ENCODE results near the gene DNHD1. TPM values are rescaled to one million over a fixed set of nuclear protein-coding genes. Genes with fewer than 3 reads are reported as not detected.

The DNHD1 gene
- total and polyA plus RNA-seq, 2 experiments from 2014 or later, result 3.6 to 9.6 TPM

DNA sequence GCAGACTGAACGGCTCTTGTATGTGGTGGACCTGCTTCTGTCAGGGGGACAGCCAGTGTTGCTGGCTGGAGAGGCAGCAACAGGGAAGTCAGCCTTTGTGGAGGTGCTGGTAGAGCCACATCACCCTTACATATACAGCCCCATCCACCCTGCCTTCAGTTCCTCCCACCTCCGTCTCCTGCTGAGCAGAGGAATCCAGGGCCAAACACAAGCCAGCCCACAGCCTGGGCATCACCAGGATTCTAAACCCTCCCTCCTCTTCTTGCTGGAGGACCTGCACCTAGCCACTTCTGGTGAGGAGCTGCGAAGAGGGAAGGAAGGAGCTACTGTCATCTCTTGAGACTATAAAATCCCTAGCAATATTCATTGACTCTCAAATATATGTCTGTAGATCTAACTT is 51.6 kb downstream of the DNHD1 start:
- Histone ChIP-seq H3F3A (replicated peaks; ENCODE audit: low read depth) (no peaks in the 10 kb centered on the region), H3K79me2 (replicated peaks; ENCODE audit: insufficient read depth) (no peaks in the 10 kb centered on the region), H3K27me3 (ENCODE audit: insufficient read depth) (no peaks in the 10 kb centered on the region), H2AFZ (no peak overlapping the region), H3K4me2 (no peak overlapping the region), H3K4me1 (ENCODE audit: insufficient read depth) (no peaks in the 10 kb centered on the region), H3K4me3 (no peak overlapping the region), H3K9me2 (ENCODE audit: insufficient read depth) (no peaks in the 10 kb centered on the region), H4K20me1 (replicated peaks; ENCODE audit: insufficient read depth) (no peaks in the 10 kb centered on the region), H3K36me3 (ENCODE audit: insufficient read depth) (no peaks in the 10 kb centered on the region), H3K27ac (ENCODE audit: low read depth) (no peak overlapping the region)
- Mint-ChIP-seq H3K36me3 (ENCODE audit: low read depth) (no peaks in the 10 kb centered on the region), H3K27me3 (ENCODE audit: insufficient read depth, low read depth, poor library complexity) (peaks cover 6% of the 10 kb centered on the region), H3K4me3 (no peak overlapping the region), H3K27ac (no peak overlapping the region), H3K9me3 (no peaks in the 10 kb centered on the region), H3K4me1 (no peaks in the 10 kb centered on the region; the same call in 2 of the 3 replicates)
- ATAC-seq (peak; percentile 50), DNase-seq (ENCODE audit: low spot score) (no peak)
- no peak for TF ChIP-seq NANOG (IDR thresholded peaks at IDR 0.05; ENCODE audit: borderline replicate concordance)
- no peak for TF ChIP-seq POLR2AphosphoS5 (IDR thresholded peaks at IDR 0.05; ENCODE audit: low read depth)
- no peak for TF ChIP-seq JUNB (IDR thresholded peaks at IDR 0.05; ENCODE audit: unreplicated experiment)
- TF ChIP-seq REST (IDR thresholded peaks at IDR 0.05; ENCODE audit: unreplicated experiment), result no peak
- TF ChIP-seq ZNF331 (CRISPR knock-in tag; IDR thresholded peaks at IDR 0.05; ENCODE audit: low read depth), result no peak
- no peak for TF ChIP-seq CTCF (conservative IDR thresholded peaks at IDR 0.05; ENCODE audit: low read depth in 2 of 2)

GRCh38 chr11:6553634-6554033 is 56.6 kb downstream of the DNHD1 start:
- Histone ChIP-seq H3K4me3 (no peak overlapping the region), H3K36me3 (ENCODE audit: insufficient read depth) (no peaks in the 10 kb centered on the region), H3K79me2 (replicated peaks; ENCODE audit: insufficient read depth) (no peaks in the 10 kb centered on the region), H3K27me3 (ENCODE audit: insufficient read depth) (no peaks in the 10 kb centered on the region), H3K27ac (ENCODE audit: low read depth) (no peak overlapping the region), H4K20me1 (replicated peaks; ENCODE audit: insufficient read depth) (no peaks in the 10 kb centered on the region), H2AFZ (no peak overlapping the region), H3K4me2 (no peak overlapping the region), H3F3A (replicated peaks; ENCODE audit: low read depth) (no peaks in the 10 kb centered on the region), H3K9me2 (ENCODE audit: insufficient read depth) (no peaks in the 10 kb centered on the region), H3K4me1 (ENCODE audit: insufficient read depth) (no peaks in the 10 kb centered on the region)
- no peak overlapping the region for H3K27ac Mint-ChIP-seq
- H3K9me3 Mint-ChIP-seq, result no peaks in the 10 kb centered on the region
- no peaks in the 10 kb centered on the region for H3K36me3 Mint-ChIP-seq (ENCODE audit: low read depth)
- no peaks in the 10 kb centered on the region for H3K4me1 Mint-ChIP-seq
- no peak for DNase-seq (ENCODE audit: low spot score)
- H3K27me3 Mint-ChIP-seq (ENCODE audit: insufficient read depth, low read depth, poor library complexity), result peaks cover 5% of the 10 kb centered on the region
- no peak for ATAC-seq
- no peak overlapping the region for H3K4me3 Mint-ChIP-seq
- TF ChIP-seq REST (IDR thresholded peaks at IDR 0.05; ENCODE audit: unreplicated experiment), result no peak
- no peak for TF ChIP-seq CREB1 (CRISPR knock-in tag; IDR thresholded peaks at IDR 0.05; ENCODE audit: low read depth)
- TF ChIP-seq JUNB (IDR thresholded peaks at IDR 0.05; ENCODE audit: unreplicated experiment), result no peak
- TF ChIP-seq CTCF (conservative IDR thresholded peaks at IDR 0.05; ENCODE audit: low read depth in 2 of 2), result no peak
- no peak for TF ChIP-seq ZNF114 (CRISPR knock-in tag; IDR thresholded peaks at IDR 0.05)
- no peak for TF ChIP-seq EZH2 (IDR thresholded peaks at IDR 0.05; ENCODE audit: low read depth, unreplicated experiment)
- no peak for TF ChIP-seq EZH2phosphoT487 (IDR thresholded peaks at IDR 0.05; ENCODE audit: unreplicated experiment)
- no peak for TF ChIP-seq NANOG (IDR thresholded peaks at IDR 0.05; ENCODE audit: borderline replicate concordance)
- TF ChIP-seq ZNF331 (CRISPR knock-in tag; IDR thresholded peaks at IDR 0.05; ENCODE audit: low read depth), result no peak
- no peak for TF ChIP-seq POLR2AphosphoS5 (IDR thresholded peaks at IDR 0.05; ENCODE audit: low read depth)
- TF ChIP-seq ETS1 (IDR thresholded peaks at IDR 0.05), result no peak
- no peak for TF ChIP-seq STAT1 (IDR thresholded peaks at IDR 0.05; ENCODE audit: unreplicated experiment)
